WTC11 (cell line): ENCODE measurements around the gene PARD6A.

Source experiments
- IRF2 ChIP-seq: sonication (generic); formaldehyde crosslinking; IDR thresholded peaks from 2 replicates; pipeline ENCODE4 v1.8.0; 2022; ENCODE audit warnings: low read depth, missing genetic modification reagents, borderline replicate concordance
- NR3C1 ChIP-seq: sonication (generic); formaldehyde crosslinking; conservative IDR thresholded peaks from 2 replicates; pipeline ENCODE4 v1.8.1; 2023; ENCODE audit warnings: low read depth, mild to moderate bottlenecking, missing genetic modification reagents
- TF ChIP-seq, protein P1 (sequence below): fragments of 200-600 bp; IDR thresholded peaks from 2 replicates; pipeline ENCODE4 v1.8.0; 2022; ENCODE audit warnings: antibody characterized with exemption
- TF ChIP-seq, protein P2 (sequence below): sonication (generic); formaldehyde crosslinking; IDR thresholded peaks from 2 replicates; pipeline ENCODE4 v1.8.1; 2023; ENCODE audit warnings: mild to moderate bottlenecking, missing genetic modification reagents, moderate library complexity
- TF ChIP-seq, protein P3 (sequence below): fragments of 250-450 bp; sonication (Bioruptor Pico); IDR thresholded peaks from 2 replicates; pipeline ENCODE4 v1.9.0; 2021; ENCODE audit warnings: mild to moderate bottlenecking, borderline replicate concordance

DNA sequence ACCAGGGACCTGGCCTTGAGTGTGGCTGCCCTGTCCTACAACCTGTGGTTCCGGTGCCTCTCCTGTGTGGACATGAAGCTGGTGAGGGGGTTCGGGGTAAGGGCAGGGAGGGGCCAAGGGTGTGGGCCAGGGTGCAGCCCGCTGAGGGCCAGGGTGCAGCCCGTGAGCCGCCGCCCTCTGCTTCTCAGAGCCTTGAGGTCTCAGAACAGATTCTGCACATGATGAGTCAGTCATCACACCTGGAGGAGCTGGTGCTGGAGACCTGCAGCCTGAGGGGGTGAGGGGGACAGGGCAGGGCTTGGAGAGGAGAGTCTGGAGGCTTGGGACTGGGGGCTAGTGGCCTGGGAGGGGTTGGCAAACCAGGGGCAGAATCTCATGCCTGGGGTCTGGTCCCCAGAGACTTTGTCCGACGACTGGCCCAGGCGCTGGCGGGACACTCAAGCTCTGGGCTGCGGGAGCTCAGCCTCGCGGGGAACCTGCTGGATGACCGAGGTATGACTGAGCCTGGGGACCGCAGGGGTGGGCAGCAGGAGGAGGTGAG is 13.6 kb upstream of the PARD6A start:
- TF ChIP-seq, protein P1, sequence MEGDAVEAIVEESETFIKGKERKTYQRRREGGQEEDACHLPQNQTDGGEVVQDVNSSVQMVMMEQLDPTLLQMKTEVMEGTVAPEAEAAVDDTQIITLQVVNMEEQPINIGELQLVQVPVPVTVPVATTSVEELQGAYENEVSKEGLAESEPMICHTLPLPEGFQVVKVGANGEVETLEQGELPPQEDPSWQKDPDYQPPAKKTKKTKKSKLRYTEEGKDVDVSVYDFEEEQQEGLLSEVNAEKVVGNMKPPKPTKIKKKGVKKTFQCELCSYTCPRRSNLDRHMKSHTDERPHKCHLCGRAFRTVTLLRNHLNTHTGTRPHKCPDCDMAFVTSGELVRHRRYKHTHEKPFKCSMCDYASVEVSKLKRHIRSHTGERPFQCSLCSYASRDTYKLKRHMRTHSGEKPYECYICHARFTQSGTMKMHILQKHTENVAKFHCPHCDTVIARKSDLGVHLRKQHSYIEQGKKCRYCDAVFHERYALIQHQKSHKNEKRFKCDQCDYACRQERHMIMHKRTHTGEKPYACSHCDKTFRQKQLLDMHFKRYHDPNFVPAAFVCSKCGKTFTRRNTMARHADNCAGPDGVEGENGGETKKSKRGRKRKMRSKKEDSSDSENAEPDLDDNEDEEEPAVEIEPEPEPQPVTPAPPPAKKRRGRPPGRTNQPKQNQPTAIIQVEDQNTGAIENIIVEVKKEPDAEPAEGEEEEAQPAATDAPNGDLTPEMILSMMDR = no peak
- TF ChIP-seq NR3C1 (CRISPR knock-in tag) (no peak), IRF2 (CRISPR knock-in tag) (no peak)
- TF ChIP-seq, protein P2, sequence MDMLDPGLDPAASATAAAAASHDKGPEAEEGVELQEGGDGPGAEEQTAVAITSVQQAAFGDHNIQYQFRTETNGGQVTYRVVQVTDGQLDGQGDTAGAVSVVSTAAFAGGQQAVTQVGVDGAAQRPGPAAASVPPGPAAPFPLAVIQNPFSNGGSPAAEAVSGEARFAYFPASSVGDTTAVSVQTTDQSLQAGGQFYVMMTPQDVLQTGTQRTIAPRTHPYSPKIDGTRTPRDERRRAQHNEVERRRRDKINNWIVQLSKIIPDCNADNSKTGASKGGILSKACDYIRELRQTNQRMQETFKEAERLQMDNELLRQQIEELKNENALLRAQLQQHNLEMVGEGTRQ (CRISPR knock-in tag) = no peak
- TF ChIP-seq, protein P3, sequence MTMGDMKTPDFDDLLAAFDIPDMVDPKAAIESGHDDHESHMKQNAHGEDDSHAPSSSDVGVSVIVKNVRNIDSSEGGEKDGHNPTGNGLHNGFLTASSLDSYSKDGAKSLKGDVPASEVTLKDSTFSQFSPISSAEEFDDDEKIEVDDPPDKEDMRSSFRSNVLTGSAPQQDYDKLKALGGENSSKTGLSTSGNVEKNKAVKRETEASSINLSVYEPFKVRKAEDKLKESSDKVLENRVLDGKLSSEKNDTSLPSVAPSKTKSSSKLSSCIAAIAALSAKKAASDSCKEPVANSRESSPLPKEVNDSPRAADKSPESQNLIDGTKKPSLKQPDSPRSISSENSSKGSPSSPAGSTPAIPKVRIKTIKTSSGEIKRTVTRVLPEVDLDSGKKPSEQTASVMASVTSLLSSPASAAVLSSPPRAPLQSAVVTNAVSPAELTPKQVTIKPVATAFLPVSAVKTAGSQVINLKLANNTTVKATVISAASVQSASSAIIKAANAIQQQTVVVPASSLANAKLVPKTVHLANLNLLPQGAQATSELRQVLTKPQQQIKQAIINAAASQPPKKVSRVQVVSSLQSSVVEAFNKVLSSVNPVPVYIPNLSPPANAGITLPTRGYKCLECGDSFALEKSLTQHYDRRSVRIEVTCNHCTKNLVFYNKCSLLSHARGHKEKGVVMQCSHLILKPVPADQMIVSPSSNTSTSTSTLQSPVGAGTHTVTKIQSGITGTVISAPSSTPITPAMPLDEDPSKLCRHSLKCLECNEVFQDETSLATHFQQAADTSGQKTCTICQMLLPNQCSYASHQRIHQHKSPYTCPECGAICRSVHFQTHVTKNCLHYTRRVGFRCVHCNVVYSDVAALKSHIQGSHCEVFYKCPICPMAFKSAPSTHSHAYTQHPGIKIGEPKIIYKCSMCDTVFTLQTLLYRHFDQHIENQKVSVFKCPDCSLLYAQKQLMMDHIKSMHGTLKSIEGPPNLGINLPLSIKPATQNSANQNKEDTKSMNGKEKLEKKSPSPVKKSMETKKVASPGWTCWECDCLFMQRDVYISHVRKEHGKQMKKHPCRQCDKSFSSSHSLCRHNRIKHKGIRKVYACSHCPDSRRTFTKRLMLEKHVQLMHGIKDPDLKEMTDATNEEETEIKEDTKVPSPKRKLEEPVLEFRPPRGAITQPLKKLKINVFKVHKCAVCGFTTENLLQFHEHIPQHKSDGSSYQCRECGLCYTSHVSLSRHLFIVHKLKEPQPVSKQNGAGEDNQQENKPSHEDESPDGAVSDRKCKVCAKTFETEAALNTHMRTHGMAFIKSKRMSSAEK (CRISPR knock-in tag) = no peak
